Fibroblast of the aortic adventitia (primary cell): Measurements from ENCODE around the gene ATN1. TPM values are rescaled to one million over a fixed set of nuclear protein-coding genes. Genes with fewer than 3 reads are reported as not detected.
"Not testable (repeated sequence)": the region's sequence is repeated elsewhere in the genome, so short reads cannot be mapped to it uniquely, and the experiment has no call there.

Source experiments
- DNase-seq: peaks from one replicate; pipeline ENCODE4 v3.0.0-alpha.2; 2010; ENCODE audit warnings: low read depth
- H3K4me3 ChIP-seq: 2 replicates; pipeline ENCODE4 v1.5.1; 2011; ENCODE audit warnings: low read depth, mild to moderate bottlenecking, control low read depth, low read length, moderate library complexity
- total RNA-seq: library from RNA; depleted of rRNA; stranded (reverse); fragments of >200 nt; gene quantifications from 2 replicates; pipeline ENCODE4 v1.2.3, GENCODE V29; 2012; ENCODE audit warnings: low replicate concordance
- TF ChIP-seq, protein P1 (sequence below): IDR thresholded peaks from 2 replicates; pipeline ENCODE4 v1.5.1; 2011; ENCODE audit warnings: mild to moderate bottlenecking, low read length, control low read depth, inconsistent platforms; ENCODE audit not compliant: insufficient read depth

ATN1 gene, protein sequence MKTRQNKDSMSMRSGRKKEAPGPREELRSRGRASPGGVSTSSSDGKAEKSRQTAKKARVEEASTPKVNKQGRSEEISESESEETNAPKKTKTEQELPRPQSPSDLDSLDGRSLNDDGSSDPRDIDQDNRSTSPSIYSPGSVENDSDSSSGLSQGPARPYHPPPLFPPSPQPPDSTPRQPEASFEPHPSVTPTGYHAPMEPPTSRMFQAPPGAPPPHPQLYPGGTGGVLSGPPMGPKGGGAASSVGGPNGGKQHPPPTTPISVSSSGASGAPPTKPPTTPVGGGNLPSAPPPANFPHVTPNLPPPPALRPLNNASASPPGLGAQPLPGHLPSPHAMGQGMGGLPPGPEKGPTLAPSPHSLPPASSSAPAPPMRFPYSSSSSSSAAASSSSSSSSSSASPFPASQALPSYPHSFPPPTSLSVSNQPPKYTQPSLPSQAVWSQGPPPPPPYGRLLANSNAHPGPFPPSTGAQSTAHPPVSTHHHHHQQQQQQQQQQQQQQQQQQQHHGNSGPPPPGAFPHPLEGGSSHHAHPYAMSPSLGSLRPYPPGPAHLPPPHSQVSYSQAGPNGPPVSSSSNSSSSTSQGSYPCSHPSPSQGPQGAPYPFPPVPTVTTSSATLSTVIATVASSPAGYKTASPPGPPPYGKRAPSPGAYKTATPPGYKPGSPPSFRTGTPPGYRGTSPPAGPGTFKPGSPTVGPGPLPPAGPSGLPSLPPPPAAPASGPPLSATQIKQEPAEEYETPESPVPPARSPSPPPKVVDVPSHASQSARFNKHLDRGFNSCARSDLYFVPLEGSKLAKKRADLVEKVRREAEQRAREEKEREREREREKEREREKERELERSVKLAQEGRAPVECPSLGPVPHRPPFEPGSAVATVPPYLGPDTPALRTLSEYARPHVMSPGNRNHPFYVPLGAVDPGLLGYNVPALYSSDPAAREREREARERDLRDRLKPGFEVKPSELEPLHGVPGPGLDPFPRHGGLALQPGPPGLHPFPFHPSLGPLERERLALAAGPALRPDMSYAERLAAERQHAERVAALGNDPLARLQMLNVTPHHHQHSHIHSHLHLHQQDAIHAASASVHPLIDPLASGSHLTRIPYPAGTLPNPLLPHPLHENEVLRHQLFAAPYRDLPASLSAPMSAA (N-terminal part only)
- total RNA-seq, result 13.6 and 13.8 TPM in 2 replicates

DNA sequence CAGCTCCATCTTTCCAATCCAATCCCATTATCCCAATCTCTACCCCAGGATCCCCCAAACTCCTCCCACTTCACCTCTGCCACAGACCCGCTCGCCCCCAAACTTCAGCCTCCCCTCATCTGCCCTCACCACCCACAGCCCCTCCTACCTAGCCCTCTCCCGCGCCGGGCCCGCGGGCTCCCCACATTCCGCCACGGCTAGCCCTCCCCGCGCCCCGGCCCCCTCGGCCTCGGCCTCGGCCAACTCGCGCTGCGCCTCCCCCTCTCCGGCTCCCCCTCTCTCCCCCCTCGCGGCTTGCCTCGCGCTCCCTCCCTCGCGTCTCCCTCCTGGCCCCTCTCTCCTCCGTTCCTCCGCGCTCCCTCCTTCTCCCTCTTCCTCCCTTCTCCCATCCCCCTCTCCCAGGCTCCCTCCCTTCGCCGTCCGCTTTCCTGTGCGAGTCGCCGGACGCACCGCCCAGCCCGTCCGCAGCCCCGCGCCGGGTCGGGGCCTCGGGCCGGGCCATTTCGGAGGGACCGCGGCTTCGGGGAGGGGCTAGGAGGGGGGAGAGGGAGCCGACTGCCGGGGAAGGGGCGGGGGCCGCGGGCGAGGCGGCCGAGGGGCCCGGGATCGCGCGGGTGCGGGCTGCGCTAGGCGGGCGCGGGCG, at the start of gene ATN1:
Gene ATN1 (plus strand): TSS at position 581 of the 643 bp plus-strand sequence. CDS start 6,043 bp downstream, outside the sequence.
- TF ChIP-seq, protein P1, sequence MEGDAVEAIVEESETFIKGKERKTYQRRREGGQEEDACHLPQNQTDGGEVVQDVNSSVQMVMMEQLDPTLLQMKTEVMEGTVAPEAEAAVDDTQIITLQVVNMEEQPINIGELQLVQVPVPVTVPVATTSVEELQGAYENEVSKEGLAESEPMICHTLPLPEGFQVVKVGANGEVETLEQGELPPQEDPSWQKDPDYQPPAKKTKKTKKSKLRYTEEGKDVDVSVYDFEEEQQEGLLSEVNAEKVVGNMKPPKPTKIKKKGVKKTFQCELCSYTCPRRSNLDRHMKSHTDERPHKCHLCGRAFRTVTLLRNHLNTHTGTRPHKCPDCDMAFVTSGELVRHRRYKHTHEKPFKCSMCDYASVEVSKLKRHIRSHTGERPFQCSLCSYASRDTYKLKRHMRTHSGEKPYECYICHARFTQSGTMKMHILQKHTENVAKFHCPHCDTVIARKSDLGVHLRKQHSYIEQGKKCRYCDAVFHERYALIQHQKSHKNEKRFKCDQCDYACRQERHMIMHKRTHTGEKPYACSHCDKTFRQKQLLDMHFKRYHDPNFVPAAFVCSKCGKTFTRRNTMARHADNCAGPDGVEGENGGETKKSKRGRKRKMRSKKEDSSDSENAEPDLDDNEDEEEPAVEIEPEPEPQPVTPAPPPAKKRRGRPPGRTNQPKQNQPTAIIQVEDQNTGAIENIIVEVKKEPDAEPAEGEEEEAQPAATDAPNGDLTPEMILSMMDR, result no peak
- H3K4me3 ChIP-seq, result peak within 1 kb of the TSS; percentile 86
- DNase-seq, result peak; percentile 80

DNA sequence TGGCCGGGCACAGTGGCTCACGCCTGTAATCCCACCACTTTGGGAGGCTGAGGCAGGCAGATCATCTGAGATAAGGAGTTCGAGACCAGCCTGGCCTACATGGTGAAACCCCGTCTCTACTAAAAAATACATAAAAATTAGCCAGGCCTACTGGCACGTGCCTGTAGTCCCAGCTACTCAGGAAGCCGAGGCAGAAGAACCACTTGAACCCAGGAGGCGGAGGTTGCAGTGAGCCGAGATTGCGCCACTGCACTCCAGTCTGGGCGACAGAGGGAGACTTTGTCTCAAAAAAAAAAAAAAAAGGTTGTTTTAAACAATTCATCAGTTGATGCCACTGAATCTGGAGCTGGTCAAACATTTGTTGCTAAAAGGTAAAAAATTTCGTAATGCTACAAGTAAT, 47.9 kb upstream of the ATN1 start:
- H3K4me3 ChIP-seq, DNase-seq: not testable (repeated sequence)

DNA sequence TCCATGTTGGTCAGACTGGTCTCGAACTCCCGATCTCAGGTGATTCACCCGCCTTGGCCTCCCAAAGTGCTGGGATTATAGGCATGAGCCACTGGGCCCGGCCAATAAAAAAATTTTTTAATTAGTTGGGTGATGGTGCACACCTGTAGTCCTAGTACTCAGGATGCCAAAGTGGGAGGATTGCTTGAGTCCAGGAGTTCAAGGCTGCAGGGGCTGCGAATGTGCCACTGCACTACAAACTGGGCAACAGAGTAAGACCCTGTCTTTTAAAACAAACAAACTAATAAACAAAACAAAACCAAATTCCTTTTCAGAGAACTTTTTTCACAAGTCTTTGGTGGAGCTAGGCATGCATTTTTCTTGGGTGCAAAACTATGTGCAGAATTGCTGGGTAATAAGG, 44.5 kb upstream of the ATN1 start:
- H3K4me3 ChIP-seq, result no peak overlapping the region
- no peak for DNase-seq
- TF ChIP-seq, protein P1, result no peak

DNA sequence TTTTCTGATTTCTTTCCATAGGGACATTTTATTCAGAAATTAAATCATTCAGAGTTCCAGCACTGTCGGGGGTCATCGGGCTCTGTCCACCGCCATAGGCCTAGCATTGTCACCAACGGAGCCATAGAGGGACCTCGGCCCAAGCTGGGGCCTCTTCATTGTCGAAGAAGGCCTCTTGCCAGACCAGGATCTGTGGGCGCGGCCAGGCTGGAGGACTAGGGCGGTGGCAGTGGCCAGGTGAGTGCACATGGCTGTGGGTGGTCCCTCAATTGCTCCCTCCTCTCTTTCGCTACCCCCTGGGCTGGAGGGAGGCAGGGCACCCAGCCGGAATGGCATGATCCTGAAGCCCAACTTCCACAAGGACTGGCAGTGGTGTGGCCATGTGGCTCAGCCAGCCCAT, 44.1 kb upstream of the ATN1 start:
- H3K4me3 ChIP-seq, result no peak overlapping the region
- no peak for DNase-seq
- TF ChIP-seq, protein P1, result no peak

DNA sequence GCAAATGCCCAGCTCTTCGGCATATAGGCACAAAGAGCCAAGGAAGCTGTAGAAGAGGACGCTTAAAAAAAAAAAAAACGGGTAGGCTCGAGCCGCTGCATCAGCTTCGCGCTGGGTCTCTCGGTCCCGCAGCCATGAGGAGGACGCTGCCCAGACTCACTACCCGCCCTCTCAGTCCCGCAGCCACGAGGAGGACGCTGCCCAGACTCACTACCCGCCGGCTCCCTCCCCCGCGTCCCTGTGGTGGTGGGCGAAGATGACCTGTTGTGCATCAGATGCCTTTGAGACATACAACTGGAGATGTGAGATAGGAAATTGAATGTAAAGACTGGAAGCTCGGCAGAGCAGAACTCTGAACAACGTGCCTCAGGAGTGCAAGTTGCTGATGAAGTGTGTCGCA, 43.2 kb upstream of the ATN1 start:
- no peak for DNase-seq
- H3K4me3 ChIP-seq, result no peak overlapping the region
- TF ChIP-seq, protein P1, result no peak

DNA sequence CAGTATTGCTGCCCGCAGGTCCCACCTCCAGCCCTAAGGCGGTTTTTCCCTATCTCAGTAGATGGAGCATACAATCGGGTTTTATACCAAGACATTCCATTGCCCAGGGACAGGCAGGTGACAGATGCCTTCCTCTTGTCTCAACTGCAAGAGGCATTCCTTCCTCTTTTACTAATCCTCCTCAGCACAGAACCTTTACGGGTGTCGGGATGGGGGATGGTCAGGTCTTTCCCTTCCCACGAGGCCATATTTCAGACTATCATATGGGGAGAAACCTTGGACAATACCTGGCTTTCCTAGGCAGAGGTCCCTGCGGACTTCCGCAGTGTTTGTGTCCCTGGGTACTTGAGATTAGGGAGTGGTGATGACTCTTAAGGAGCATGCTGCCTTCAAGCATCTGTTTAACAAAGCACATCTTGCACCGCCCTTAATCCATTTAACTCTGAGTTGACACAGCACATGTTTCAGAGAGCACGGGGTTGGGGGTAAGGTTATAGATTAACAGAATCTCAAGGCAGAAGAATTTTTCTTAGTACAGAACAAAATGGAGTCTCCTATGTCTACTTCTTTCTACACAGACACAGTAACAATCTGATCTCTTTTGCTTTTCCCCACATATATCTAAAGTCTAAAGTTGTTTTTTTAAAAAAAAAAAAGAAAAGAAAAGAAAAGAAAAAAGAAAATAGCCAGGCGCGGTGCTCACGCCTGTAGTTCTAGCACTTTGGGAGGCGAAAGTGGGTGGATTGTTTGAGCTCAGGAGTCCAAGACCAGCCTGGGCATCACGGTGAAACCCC, 41.4 kb upstream of the ATN1 start:
- H3K4me3 ChIP-seq, DNase-seq: not testable (repeated sequence)

DNA sequence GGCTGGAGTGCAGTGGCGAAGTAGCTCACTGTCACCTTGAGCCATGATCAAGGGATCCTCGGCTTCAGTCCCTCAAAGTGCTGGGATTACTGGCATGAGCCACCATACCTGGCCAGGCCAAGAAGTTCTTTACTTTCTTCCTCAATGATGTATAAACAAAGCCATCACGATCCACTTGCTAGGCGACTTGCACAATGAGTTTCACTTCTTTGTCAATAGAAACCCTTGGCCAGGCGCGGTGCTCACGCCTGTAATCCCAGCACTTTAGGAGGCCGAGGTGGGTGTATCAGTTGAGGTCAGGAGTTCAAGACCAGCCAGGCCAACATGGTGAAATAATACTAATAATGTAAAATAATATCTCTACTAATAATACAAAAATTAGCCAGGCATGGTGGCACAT, 40.3 kb upstream of the ATN1 start:
- no peak for DNase-seq
- no peak overlapping the region for H3K4me3 ChIP-seq
- TF ChIP-seq, protein P1, result no peak
